Ascending aorta (tissue), 2 donors: ENCODE data around the gene TFF2. TPM values are rescaled to one million over a fixed set of nuclear protein-coding genes. Genes with fewer than 3 reads are reported as not detected.

Experiments used
- DNase-seq, 2 donors: peaks; one replicate each; pipeline ENCODE4 v3.0.0-alpha.2; 2019; ENCODE audit warnings: low spot score in 2 of 2
- H3K27ac ChIP-seq, 2 donors: fragments of 200-600 bp; sonication (generic); one replicate each; pipeline ENCODE4 v1.5.1; 2016 to 2017; ENCODE audit warnings: mild to moderate bottlenecking in 1 of 2
- H3K27me3 ChIP-seq: fragments of 200-600 bp; sonication (generic); one replicate; pipeline ENCODE4 v1.5.1; 2017
- H3K36me3 ChIP-seq, 2 donors: fragments of 200-600 bp; sonication (generic); one replicate each; pipeline ENCODE4 v1.5.1; 2016
- H3K4me1 ChIP-seq, 2 donors: fragments of 200-600 bp; sonication (generic); one replicate each; pipeline ENCODE4 v1.5.1; 2016 to 2017; ENCODE audit warnings: mild to moderate bottlenecking in 1 of 2
- H3K4me3 ChIP-seq, 2 donors: fragments of 200-600 bp; sonication (generic); one replicate each; pipeline ENCODE4 v1.5.1; 2016 to 2017; ENCODE audit warnings: mild to moderate bottlenecking in 1 of 2
- H3K9me3 ChIP-seq, 2 donors: fragments of 200-600 bp; sonication (generic); one replicate each; pipeline ENCODE4 v1.5.1; 2016
- CTCF ChIP-seq, 3 experiments: fragments of 200-600 bp in 2 of 3; fragments of 450-650 bp in 1 of 3; sonication (generic) in 2 of 3; IDR thresholded peaks; one replicate each; pipeline ENCODE4 v1.5.1; 2016 to 2019; ENCODE audit warnings: antibody characterized with exemption in 3 of 3, mild to moderate bottlenecking in 1 of 3, moderate library complexity in 1 of 3
- intact Hi-C: fragments of 100-400 bp; cut with DNase I; formaldehyde crosslinking; loops from one replicate; pipeline ENCODE4 v1.15.1; 2023
- total RNA-seq: library from RNA; depleted of rRNA; stranded (reverse); fragments of >200 nt; gene quantifications from one replicate; pipeline ENCODE4 v1.1.0, GENCODE V29; 2016

TFF2 gene
- total RNA-seq, 1 donor from 2014 or later = not detected

GRCh38 chr21:42337830-42338728 lies 12.7 kb downstream of the TFF2 start:
- H3K36me3 ChIP-seq = no peaks in the 10 kb centered on the region
- no peak overlapping the region for H3K27ac ChIP-seq
- no peak overlapping the region for H3K4me3 ChIP-seq
- DNase-seq = peak in 1 of 2 donors; percentile 73
- H3K9me3 ChIP-seq = no peaks in the 10 kb centered on the region
- intact Hi-C loops = no loop called here
- no peaks in the 10 kb centered on the region for H3K27me3 ChIP-seq
- H3K4me1 ChIP-seq = no peaks in the 10 kb centered on the region
- TF ChIP-seq CTCF (IDR thresholded peaks at IDR 0.05) = peak; percentile 9 to 34 (median 13)

GRCh38 chr21:42337276-42337675 lies 13.5 kb downstream of the TFF2 start:
- no peak for TF ChIP-seq CTCF (IDR thresholded peaks at IDR 0.05)
- Histone ChIP-seq H3K27me3 (no peaks in the 10 kb centered on the region), H3K9me3 (peaks cover 0 to 1% of the 10 kb centered on the region in 2 donors), H3K4me3 (no peak overlapping the region), H3K36me3 (no peaks in the 10 kb centered on the region), H3K4me1 (no peaks in the 10 kb centered on the region), H3K27ac (no peak overlapping the region)
- DNase-seq = no peak
- intact Hi-C loops = no loop called here

- Histone ChIP-seq H3K4me1 (no peaks in the 10 kb centered on the region), H3K36me3 (no peaks in the 10 kb centered on the region), H3K27ac (no peak overlapping the region), H3K4me3 (no peak overlapping the region), H3K27me3 (no peaks in the 10 kb centered on the region), H3K9me3 (peaks cover 0 to 5% of the 10 kb centered on the region in 2 donors)
- no peak for TF ChIP-seq CTCF (IDR thresholded peaks at IDR 0.05)
- no peak for DNase-seq
- intact Hi-C loops = no loop called here
Measured at GRCh38 chr21:42336054-42336453, 14.7 kb downstream of the TFF2 start.

GRCh38 chr21:42332557-42333317 lies 18.1 kb downstream of the TFF2 start:
- no peak overlapping the region for H3K4me3 ChIP-seq
- no peaks in the 10 kb centered on the region for H3K4me1 ChIP-seq
- H3K9me3 ChIP-seq = peaks cover 3 to 5% of the 10 kb centered on the region in 2 donors
- intact Hi-C loops = no loop called here
- H3K36me3 ChIP-seq = no peaks in the 10 kb centered on the region
- no peak for TF ChIP-seq CTCF (IDR thresholded peaks at IDR 0.05)
- H3K27me3 ChIP-seq = no peaks in the 10 kb centered on the region
- no peak overlapping the region for H3K27ac ChIP-seq
- no peak for DNase-seq

GRCh38 chr21:42331660-42332059 lies 19.1 kb downstream of the TFF2 start:
- Histone ChIP-seq H3K4me1 (no peaks in the 10 kb centered on the region), H3K36me3 (no peaks in the 10 kb centered on the region), H3K9me3 (peaks cover 3 to 5% of the 10 kb centered on the region in 2 donors), H3K4me3 (no peak overlapping the region), H3K27ac (no peak overlapping the region), H3K27me3 (no peaks in the 10 kb centered on the region)
- no peak for DNase-seq
- intact Hi-C loops = no loop called here
- no peak for TF ChIP-seq CTCF (IDR thresholded peaks at IDR 0.05)
